Measurements from ENCODE around the gene ZNRF2. TPM values are rescaled to one million over a fixed set of nuclear protein-coding genes. Genes with fewer than 3 reads are reported as not detected.

Gene ZNRF2
- total RNA-seq, 4 donors from 2014 or later = 27.2 to 43.6 (median 36.5) TPM

DNA sequence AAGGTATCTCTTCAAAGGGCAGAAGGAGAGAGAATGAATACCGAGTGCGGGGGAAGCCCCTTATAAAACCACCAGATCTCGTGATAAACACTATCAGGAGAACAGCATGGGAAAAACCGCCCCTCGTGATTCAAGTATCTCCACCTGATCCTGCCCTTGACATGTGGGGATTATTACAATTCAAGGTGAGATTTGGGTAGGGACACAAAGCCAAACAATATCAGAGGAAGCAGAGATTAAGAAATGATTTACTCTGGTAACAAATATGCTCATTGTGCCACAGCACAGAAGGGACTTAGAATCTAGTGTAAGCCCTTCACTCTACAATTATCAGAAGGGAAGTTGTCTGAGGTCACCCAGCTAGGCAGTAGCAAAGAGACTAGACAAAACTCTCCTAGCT, 40.1 kb upstream of the ZNRF2 start:
- no peak for TF ChIP-seq POLR2A (IDR thresholded peaks at IDR 0.05)
- no peak for TF ChIP-seq CTCF (IDR thresholded peaks at IDR 0.05)
- peaks cover 0 to 5% (median 0%) of the 10 kb centered on the region in 4 donors for H3K4me1 ChIP-seq
- no peaks in the 10 kb centered on the region for H3K36me3 ChIP-seq
- no peaks in the 10 kb centered on the region for H3K9me3 ChIP-seq
- no peaks in the 10 kb centered on the region for H3K27me3 ChIP-seq
- no peak for DNase-seq
- H3K4me3 ChIP-seq = no peak overlapping the region
- H3K27ac ChIP-seq = no peak overlapping the region

DNA sequence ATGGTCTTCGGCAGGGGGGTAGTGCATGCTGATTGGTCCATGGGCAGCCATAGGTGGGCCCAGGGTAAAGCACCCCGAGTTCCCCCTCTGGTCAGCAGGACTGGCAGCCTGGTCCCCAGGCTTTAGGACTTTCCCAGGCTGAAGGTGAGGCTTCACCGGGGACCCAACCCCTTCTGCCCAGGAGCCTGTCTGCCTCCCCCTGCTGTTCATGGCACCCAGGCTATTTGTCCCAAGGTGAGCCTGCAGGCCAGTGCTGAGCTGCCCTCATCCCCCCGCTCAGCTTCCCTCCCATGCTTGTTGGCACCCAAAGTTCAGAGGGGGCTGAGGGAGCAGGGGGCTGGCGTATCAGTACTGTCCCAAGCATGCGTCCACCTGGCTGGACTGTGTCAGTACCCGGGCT, 38.5 kb upstream of the ZNRF2 start:
- Histone ChIP-seq H3K9me3 (no peaks in the 10 kb centered on the region), H3K27ac (no peak overlapping the region), H3K36me3 (no peaks in the 10 kb centered on the region), H3K27me3 (no peaks in the 10 kb centered on the region), H3K4me3 (no peak overlapping the region), H3K4me1 (peaks cover 0 to under 1% (median 0%) of the 10 kb centered on the region in 4 donors)
- TF ChIP-seq CTCF (IDR thresholded peaks at IDR 0.05) (no peak), POLR2A (IDR thresholded peaks at IDR 0.05) (no peak)
- DNase-seq = no peak

GRCh38 chr7:30246392-30246791, 38.0 kb upstream of the ZNRF2 start:
- H3K36me3 ChIP-seq = no peaks in the 10 kb centered on the region
- H3K4me1 ChIP-seq = no peaks in the 10 kb centered on the region
- H3K9me3 ChIP-seq = no peaks in the 10 kb centered on the region
- DNase-seq = no peak
- H3K27ac ChIP-seq = no peak overlapping the region
- no peak for TF ChIP-seq CTCF (IDR thresholded peaks at IDR 0.05)
- TF ChIP-seq POLR2A (IDR thresholded peaks at IDR 0.05) = no peak
- H3K27me3 ChIP-seq = no peaks in the 10 kb centered on the region
- no peak overlapping the region for H3K4me3 ChIP-seq

DNA sequence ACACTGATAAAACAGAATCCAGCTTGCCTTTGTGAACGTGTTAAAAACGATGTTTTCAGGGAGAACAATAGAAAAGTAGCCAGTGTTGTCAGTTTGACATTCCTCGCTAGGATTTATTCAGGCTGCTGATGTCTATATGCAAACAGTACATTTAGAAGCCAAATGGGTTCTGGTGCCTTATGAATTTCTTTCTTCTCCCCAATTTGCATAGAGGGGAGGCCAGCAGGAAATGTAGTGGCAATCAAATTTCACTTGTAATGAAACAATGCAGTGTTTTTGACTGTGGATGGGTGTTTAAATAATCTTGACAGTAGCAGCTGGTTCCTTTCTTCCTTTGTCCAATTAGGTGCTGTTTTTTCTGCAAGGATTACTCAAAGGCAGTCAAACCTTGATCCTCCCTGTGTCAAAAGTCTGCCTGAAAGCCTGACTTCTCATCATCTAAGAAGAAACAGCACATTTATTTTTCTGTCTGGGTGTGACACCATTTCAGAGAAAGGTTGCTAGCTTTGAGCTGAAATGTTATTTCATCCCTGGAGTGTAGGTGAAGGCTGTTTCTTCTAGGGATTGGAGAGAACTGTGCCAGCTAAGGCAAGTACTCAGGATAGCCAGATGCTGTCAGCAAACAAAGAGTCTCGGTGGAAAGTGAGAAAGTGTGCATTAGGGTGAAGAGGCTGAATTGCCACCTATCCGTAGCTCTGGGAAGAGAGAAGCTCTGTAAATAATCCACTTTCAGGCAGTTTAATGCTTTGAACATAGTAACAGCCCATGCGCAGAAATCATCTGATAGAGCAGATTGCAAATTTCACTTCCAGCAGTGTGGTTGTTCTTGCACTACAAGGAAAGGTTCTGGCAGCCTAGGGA, 36.6 kb upstream of the ZNRF2 start:
- H3K9me3 ChIP-seq = no peaks in the 10 kb centered on the region
- TF ChIP-seq POLR2A (IDR thresholded peaks at IDR 0.05) (no peak), CTCF (IDR thresholded peaks at IDR 0.05) (no peak)
- no peak overlapping the region for H3K4me3 ChIP-seq
- no peaks in the 10 kb centered on the region for H3K36me3 ChIP-seq
- no peaks in the 10 kb centered on the region for H3K27me3 ChIP-seq
- no peak overlapping the region for H3K27ac ChIP-seq
- H3K4me1 ChIP-seq = peaks cover 0 to under 1% (median under 1%) of the 10 kb centered on the region in 4 donors
- DNase-seq = no peak

DNA sequence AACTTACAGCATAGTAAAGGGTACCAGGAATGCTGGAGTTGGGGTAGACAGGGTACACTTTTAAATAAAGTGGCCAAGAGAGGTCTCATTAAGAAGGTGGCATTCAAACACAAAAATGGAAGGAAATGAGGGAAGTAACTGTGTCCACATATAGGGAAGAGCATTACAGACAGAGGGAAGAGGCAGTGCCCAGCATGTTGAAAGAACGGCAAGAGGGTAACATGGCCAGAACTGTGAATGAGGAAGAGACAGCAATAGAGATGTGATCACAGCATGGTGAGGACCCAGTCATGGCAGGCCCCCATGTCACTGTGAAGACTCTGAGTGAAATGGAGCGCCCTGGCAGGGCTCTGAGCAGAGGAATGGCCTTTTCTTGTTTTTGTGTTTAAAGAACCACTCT, 35.1 kb upstream of the ZNRF2 start:
- Histone ChIP-seq H3K4me1 (peaks cover 0 to 16% (median 3%) of the 10 kb centered on the region in 4 donors), H3K36me3 (no peaks in the 10 kb centered on the region), H3K27ac (no peak overlapping the region), H3K27me3 (no peaks in the 10 kb centered on the region), H3K4me3 (no peak overlapping the region), H3K9me3 (no peaks in the 10 kb centered on the region)
- no peak for TF ChIP-seq POLR2A (IDR thresholded peaks at IDR 0.05)
- no peak for TF ChIP-seq CTCF (IDR thresholded peaks at IDR 0.05)
- no peak for DNase-seq
